Loucy (cell line): ENCODE data around the gene CIAO3.

Experiments used
- EZH2phosphoT487 ChIP-seq: fragments of 200-600 bp; IDR thresholded peaks from 2 replicates; pipeline ENCODE4 v1.6.1; 2018; ENCODE audit warnings: antibody characterized with exemption, mild to moderate bottlenecking, moderate library complexity, borderline replicate concordance
- TF ChIP-seq, protein P1 (sequence below): fragments of 200-600 bp; sonication (generic); conservative IDR thresholded peaks from 2 replicates; pipeline ENCODE4 v1.5.1; 2014; ENCODE audit warnings: mild to moderate bottlenecking, antibody characterized with exemption, low read length

DNA sequence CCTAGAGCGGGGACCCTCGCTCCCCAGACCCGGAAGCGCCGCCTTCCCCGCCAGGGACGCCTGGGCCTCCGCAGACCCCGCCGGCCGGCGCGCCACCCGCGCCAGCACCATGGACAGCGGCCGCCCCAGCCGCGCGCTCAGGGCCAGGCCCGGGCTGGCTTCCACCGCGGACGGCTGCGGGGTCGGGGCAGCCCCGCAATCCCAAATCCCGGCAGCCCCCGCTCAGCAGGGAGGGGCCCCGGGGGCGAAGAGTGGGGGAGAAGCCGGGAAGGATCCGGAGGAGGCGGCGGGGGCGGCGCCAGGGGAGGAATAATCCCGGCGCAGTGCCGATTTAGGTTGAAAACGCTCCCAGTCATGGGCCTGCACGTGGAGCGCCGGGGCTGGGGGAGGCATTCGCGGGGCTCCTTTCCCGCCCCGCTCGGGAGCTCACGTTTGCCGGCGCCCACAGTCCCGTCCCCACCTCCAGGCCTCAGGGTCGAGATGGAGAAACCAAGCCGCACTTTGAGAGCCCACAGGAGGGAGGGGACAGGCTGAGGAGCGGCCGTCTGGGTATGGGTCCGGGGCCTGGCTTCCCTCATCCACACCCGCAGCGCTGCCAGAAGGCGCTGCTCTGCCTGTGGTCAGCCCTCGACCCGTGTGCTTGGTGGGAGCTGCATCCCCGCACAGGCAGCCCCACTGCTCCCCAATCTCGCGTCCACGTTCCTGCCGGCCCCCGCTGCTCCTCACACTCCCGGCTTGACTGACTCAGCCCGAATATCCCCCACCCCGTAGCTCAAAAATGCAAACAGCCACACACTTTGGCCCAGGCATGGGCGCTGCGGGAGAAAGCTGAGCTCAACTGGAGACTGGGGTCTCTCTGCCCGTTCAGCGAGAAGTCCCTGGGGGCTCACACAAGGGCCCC is 39.9 kb downstream of the CIAO3 start:
- TF ChIP-seq, protein P1, sequence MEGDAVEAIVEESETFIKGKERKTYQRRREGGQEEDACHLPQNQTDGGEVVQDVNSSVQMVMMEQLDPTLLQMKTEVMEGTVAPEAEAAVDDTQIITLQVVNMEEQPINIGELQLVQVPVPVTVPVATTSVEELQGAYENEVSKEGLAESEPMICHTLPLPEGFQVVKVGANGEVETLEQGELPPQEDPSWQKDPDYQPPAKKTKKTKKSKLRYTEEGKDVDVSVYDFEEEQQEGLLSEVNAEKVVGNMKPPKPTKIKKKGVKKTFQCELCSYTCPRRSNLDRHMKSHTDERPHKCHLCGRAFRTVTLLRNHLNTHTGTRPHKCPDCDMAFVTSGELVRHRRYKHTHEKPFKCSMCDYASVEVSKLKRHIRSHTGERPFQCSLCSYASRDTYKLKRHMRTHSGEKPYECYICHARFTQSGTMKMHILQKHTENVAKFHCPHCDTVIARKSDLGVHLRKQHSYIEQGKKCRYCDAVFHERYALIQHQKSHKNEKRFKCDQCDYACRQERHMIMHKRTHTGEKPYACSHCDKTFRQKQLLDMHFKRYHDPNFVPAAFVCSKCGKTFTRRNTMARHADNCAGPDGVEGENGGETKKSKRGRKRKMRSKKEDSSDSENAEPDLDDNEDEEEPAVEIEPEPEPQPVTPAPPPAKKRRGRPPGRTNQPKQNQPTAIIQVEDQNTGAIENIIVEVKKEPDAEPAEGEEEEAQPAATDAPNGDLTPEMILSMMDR: no peak
- no peak for TF ChIP-seq EZH2phosphoT487
